Ovary (tissue), 3 donors: ENCODE measurements around the gene BRICD5.

Experiments used
- CTCF ChIP-seq, 3 donors: fragments of 450-650 bp in 2 of 3; fragments of 200-600 bp in 1 of 3; IDR thresholded peaks; one replicate each; pipeline versions ENCODE4 v1.5.1 to v1.8.0; 2016 to 2022; ENCODE audit warnings: antibody characterized with exemption in 3 of 3, mild to moderate bottlenecking in 1 of 3
- POLR2A ChIP-seq: fragments of 450-650 bp; IDR thresholded peaks from one replicate; pipeline ENCODE4 v1.6.1; 2017; ENCODE audit warnings: antibody characterized with exemption, mild to moderate bottlenecking, moderate library complexity
- donor health status: DM: no; HTN: no; CAD: no.

GRCh38 chr16:2181952-2182351 is 28.7 kb downstream of the BRICD5 start:
- TF ChIP-seq POLR2A: no peak
- TF ChIP-seq CTCF (IDR thresholded peaks at IDR 0.05): no peak
